GM21619 (cell line): ENCODE results near the gene PPM1L.

Experiments used
- ATAC-seq: cut with Tn5 transposase; IDR thresholded peaks from one replicate; pipeline ENCODE4 v1.9.1; 2021; ENCODE audit not compliant: unreplicated experiment

The PPM1L gene

GRCh38 chr3:160758929-160759577, 3.0 kb downstream of the PPM1L start:
- ATAC-seq: no peak

GRCh38 chr3:160763073-160763472, 7.0 kb downstream of the PPM1L start:
- ATAC-seq: no peak

DNA sequence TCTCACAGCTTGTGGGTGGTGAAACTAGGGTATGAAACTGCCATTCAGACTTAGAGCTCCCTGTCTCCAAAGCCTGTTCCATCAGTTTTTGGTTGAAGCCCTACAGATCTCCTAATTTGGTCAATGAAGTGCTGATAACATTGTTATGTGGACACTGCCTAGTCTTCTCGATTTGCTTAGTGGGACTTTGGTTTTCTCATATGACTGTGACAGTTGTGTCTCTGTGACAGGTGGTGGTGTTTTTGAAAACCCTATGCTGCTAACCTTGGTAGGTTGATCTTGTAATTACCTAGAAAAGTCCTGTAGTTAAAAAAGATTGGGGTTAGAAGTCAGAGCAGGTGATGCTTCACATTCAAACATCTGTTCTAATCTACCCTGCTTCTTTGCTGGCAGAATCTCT, 9.2 kb downstream of the PPM1L start:
- no peak for ATAC-seq

GRCh38 chr3:160768031-160768430, 12.0 kb downstream of the PPM1L start:
- ATAC-seq: no peak

GRCh38 chr3:160768918-160769317, 12.9 kb downstream of the PPM1L start:
- no peak for ATAC-seq

DNA sequence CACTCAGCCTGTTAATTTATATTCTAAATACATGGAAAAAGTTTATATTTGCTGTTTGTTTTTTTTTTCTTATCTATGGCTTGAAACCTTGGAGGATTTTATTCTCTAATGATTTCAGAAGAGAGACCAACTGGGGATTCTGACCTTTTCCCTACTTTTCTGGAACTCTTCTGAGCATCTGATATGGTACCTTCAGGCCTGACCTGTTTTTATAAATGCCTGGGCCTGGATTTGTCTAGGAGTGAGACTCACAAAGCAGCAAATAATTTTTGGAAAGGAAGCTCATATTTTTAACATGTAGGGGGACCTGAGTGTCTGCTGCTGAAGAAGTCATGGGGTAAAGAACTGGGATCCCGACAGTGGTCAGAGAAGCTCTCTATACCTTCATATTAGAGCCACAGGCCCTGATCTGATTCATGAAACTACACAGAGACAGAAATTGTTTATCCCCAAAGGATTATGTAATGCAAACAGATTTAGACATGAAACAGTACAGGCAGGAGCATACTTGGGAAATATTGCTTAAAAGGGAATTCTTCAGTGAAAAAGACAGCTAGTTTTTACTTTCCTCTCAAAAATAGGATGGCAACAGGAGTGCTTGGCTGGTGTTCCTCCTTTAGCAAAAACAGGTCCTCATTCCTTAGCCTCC, 15.9 kb downstream of the PPM1L start:
- ATAC-seq: no peak

DNA sequence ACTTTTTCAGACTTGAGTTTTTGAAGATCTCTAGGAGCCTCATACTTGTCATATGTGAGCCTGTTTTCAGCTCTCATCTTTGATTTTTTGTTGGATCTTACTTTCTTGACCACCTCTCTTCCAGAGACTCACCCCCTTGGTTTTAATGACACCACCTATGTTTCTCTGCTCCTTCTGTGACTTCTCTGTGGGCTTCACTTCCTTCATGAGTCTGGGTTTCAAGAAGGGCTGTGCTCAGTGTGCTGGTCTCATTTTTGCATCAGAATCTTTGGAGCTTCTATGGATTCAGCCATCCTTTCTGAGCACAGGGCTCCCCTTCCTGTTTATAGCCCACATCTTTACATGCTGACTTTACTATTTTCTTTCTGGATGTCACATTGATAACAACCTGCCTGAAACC, 17.7 kb downstream of the PPM1L start:
- ATAC-seq: no peak

DNA sequence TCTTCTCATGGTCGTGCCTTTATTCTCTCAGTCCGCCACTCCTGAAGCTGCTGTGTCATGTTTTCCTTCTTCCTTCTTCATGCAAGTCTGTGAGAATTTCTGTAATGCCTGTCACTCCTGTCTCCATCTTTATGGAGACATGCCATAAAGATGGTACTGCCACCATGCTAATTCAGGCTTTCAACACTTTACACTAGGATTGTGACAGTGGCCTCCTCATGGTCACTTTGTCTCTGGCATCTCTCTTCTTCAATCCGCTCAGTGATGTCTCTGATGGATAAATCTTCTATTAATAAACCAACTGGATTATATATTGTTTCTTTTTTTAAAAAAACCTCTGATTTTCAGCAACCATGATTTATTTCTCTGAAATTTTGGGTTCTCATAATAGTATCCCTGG, 18.1 kb downstream of the PPM1L start:
- no peak for ATAC-seq

DNA sequence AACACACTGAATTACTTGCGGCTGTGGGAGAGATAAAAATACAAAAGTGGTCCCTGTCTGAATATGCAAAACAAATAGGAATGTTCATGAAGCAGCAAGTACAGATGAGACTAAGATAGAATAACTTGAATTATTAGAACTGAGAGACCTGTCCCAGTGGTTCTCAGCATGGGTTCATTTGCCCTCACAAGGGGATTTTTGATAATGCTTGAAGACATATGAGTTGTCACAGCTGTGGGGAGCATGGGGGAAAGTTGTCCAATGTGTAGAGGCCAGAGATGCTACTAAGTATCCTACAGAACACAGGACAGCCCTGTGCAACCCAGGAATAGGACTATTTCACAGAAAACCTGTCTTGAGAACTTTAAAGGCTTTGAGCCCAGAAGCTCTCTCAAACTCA, 22.4 kb downstream of the PPM1L start:
- ATAC-seq: no peak

DNA sequence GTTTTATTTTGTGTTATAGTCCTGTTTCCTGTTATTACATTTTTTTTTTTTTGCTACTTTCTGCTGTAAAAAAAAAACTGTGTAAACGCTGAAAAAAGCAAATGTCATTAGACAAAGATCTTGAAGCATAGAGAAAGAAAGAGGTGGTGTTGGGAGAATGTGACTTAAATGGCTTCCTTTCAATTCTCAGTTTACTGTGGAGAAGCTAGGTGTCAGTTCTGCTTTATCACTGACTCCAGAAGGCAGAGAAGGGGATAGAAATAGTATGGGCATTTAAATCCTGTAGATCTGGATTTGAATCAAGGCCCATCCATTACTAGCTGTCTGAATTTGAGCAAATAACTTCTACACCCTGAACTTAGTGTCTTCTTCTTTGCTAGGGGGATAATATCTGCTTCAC, 23.0 kb downstream of the PPM1L start:
- no peak for ATAC-seq

DNA sequence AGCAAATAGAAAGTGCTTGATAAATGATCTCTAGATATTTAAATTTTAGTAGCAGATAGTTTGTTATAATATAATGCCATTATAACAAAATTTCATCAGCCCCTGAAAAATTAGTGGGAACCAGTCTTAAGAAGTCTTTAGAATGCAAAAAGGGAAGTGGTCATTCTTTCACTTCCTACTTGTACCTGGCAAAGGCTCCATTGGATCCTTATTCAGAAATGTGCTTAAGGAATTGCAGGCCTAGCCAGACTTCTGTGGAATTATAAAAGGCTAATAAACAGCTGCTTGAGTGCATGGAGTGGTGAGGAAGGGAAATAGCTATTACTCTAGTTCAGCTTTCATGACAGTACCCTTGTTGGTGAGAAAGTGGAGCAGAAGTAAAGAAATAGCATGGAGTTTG, 24.2 kb downstream of the PPM1L start:
- ATAC-seq: no peak

DNA sequence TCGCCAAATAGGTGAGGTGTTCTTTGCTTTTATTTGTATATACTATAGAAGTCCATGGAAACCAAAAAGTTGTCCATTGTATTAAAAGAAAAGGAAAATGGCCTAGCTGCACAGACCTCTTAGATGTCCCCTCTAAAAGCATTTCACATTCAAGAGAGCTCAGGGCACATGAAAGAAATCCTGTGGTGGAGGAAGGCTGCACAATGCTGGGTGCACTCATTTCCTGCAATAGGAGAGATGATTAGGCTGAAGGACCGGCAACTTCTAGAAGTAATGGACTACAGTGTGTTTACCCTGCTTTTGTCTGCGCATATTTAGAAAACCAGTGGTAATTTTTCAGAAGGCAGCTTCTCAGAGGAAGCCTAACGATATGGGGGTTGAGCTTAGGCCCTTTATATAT, 25.4 kb downstream of the PPM1L start:
- no peak for ATAC-seq

DNA sequence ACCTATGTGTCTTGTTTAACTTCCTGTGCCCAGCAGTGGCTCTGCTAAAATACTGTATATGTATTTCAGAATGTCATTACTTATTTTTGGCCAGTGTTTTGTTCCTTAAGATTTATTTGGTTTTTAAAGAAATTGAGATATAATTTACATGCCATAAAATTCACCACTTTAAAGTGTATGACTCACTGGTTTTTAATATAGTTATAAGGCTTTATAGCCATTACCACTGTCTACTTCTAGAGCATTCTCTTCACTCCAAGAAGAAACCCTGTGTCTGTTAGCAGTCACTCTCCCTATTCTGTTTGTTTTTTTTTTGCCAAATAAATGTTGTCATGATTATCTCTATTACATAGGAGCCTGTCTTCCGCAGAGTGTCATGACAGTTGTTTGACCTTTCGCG, 25.8 kb downstream of the PPM1L start:
- ATAC-seq: no peak

DNA sequence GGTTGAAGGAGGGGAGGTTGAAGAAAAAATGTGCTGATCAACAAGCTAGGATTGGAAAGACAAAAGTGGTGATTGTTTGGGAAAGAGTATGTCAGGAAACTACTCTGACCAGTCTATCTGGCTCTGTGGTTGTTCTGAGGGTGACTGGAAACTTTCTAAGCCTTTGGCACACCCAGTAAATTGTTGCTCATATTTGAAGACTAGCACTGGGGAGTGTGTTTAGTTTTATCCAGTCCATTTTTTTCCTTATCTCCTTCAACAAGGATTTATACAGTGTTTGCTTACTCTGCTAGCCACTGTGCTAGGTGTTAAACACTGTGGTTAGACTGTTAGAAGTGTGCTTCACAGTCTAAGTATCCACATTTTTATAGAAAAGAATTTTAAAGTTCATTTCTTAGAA, 28.8 kb downstream of the PPM1L start:
- no peak for ATAC-seq

DNA sequence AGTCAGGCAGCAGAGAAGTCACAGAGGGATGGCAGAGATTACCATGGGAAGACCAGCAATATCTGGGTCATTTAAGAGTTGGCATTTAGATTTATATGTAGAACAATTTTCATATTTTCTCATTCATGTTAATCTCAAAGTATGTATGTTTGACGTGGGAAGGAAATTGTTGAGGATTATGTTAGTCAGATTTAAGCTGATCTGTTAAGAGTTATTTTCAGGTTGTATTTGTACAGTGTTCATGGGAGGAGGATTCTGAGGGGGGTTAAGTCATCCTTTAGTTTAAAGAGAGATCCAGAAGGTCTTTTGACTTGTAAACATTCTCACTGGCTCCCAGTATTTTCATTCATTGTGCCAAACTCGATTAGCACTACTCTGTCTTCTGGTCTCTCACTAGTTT, 34.7 kb downstream of the PPM1L start:
- no peak for ATAC-seq

GRCh38 chr3:160792540-160792939, 36.5 kb downstream of the PPM1L start:
- no peak for ATAC-seq

DNA sequence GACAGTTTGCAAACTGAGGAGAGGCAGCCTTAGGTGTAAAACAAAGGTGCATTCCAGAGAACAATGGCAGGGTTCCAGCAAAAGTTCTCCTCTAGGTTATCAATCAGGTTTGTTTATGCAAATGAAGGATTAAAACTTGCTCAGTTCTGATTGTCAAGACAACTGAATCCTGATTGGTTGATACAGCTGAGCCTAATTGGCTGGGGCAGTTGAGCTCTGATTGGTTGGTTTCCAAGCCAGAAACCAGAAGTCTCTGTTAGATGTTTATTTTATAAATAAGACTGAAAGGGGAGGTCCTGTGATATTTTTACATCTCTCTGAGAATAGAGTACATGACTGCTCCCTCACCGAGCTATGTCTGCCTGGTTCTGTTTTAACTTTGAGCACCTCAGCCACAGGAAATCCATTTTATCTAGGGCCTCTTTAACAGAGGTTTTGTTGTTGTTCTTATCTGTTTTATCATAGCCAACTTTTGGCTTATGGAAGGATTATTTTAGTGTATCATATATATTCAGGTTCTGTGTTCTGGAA, 37.8 kb downstream of the PPM1L start:
- ATAC-seq: no peak

GRCh38 chr3:160796089-160796812, 40.2 kb downstream of the PPM1L start:
- no peak for ATAC-seq

DNA sequence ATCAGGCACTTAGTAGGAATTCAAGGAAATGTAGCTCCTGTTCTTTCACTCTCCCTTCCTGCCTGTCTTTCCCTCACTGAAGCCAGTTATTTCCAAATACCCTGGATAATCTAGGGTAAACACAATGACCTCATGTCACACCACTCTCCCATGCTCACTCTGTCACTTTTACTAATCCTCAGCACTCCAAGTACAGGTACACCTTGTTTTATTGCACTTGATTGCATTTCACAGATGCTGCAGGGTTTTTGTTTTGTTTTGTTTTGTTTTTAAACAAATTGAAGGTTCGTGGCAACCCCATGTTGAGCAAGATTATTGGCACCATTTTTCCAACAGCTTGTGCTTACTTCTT, 40.8 kb downstream of the PPM1L start:
- ATAC-seq: no peak

DNA sequence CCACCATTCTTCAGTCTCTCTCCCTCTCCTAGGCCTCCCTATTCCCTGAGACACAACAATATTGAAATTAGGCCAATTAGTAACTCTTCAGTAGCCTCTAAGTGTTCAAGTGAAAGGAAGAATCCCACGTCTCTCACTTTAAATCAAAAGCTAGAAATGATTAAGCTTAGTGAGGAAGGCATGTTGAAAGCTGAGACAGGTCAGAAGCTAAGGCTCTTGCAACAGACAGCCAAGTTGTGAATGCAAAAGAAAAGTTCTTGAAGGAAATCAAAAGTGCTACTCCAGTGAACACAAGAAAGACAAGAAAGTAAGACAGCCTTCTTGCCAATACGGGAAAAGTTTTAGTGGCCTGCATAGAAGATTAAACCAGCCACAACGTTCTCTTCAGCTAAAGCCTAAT, 41.3 kb downstream of the PPM1L start:
- ATAC-seq: no peak

GRCh38 chr3:160801386-160802118, 45.5 kb downstream of the PPM1L start:
- ATAC-seq: peak; percentile 92

DNA sequence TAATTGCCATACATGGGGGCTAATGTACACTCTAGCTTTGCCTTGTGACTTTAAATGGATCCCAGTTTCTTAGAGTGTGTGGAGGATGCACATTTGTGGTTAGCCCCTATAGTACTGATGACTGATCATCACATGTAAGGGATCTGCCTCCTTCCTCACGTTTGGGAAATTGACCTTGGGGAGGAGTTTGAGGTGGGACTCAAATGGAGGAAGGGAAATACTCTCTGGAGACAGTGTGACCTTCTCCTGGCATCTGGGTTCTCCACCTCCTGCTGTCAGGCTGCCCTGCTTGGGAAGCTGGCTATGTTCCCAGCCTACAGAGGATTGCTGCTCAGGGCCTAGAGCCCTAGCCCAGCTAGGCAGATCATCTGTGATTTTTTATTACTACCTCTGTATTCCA, 48.7 kb downstream of the PPM1L start:
- no peak for ATAC-seq
